Gastrocnemius medialis (tissue), 4 donors: ENCODE measurements around the gene MCF2L. TPM values are rescaled to one million over a fixed set of nuclear protein-coding genes. Genes with fewer than 3 reads are reported as not detected.
A peak's percentile ranks its signal among the peaks of the same experiment; 100 is the strongest.

Experiments
- ATAC-seq, 2 donors: fragments of 150-250 bp; one replicate each; pipeline ENCODE4 v1.9.1; 2016
- DNase-seq, 2 donors: peaks; one replicate each; pipeline ENCODE4 v3.0.0-alpha.2; 2019
- H3K27ac ChIP-seq, 4 donors: fragments of 200-600 bp; sonication (generic); 1 replicate in 1 of 4; 2 replicates in 3 of 4; pipeline ENCODE4 v1.5.1; 2016 to 2018; ENCODE audit warnings: mild to moderate bottlenecking in 2 of 4, moderate library complexity in 1 of 4
- H3K27me3 ChIP-seq, 3 donors: fragments of 200-600 bp; sonication (generic) in 2 of 3; 1 replicate in 1 of 3; 2 replicates in 2 of 3; pipeline versions ENCODE4 v1.5.1 to v1.6.0; 2016 to 2019; ENCODE audit warnings: mild to moderate bottlenecking in 1 of 3, moderate library complexity in 1 of 3
- H3K36me3 ChIP-seq, 2 donors: fragments of 200-600 bp; sonication (generic) in 1 of 2; one replicate each; pipeline ENCODE4 v1.5.1; 2017 to 2018
- H3K4me1 ChIP-seq, 2 donors: fragments of 200-600 bp; sonication (generic) in 1 of 2; one replicate each; pipeline ENCODE4 v1.5.1; 2016 to 2017; ENCODE audit warnings: mild to moderate bottlenecking in 2 of 2
- H3K4me3 ChIP-seq, 4 donors: fragments of 200-600 bp; sonication (generic) in 3 of 4; 1 replicate in 1 of 4; 2 replicates in 3 of 4; pipeline ENCODE4 v1.5.1; 2016 to 2019; ENCODE audit warnings: mild to moderate bottlenecking in 2 of 4
- H3K9me3 ChIP-seq, 3 donors: fragments of 200-600 bp; sonication (generic) in 2 of 3; 1 replicate in 1 of 3; 2 replicates in 2 of 3; pipeline ENCODE4 v1.5.1; 2016 to 2019
- CTCF ChIP-seq, 5 experiments: fragments of 450-650 bp in 3 of 5; fragments of 200-600 bp in 2 of 5; sonication (generic) in 2 of 5; IDR thresholded peaks in 4 of 5; conservative IDR thresholded peaks in 1 of 5; 1 replicate in 4 of 5; 2 replicates in 1 of 5; pipeline ENCODE4 v1.5.1; 2016 to 2019; ENCODE audit warnings: antibody characterized with exemption in 5 of 5, mild to moderate bottlenecking in 3 of 5, moderate library complexity in 3 of 5
- POLR2A ChIP-seq, 2 donors: fragments of 450-650 bp; IDR thresholded peaks; one replicate each; pipeline ENCODE4 v1.6.1; 2017; ENCODE audit warnings: antibody characterized with exemption in 2 of 2, mild to moderate bottlenecking in 2 of 2, moderate library complexity in 2 of 2
- in situ Hi-C, 4 donors: fragments of 200-750 bp; cut with MboI; loops; one replicate each; pipeline versions ENCODE4 v1.15.0 to v1.8.0; 2017; ENCODE audit warnings: low sequenced_read_pairs in 4 of 4
- intact Hi-C: fragments of 100-400 bp; cut with DNase I; formaldehyde crosslinking; loops from one replicate; pipeline ENCODE4 v1.15.1; 2023; ENCODE audit warnings: low total_unique reads
- total RNA-seq, 4 donors: library from RNA; depleted of rRNA; stranded (reverse); fragments of >200 nt; gene quantifications; one replicate each; pipeline versions ENCODE4 v1.1.0 to v1.2.3, GENCODE V29; 2016

MCF2L gene
- total RNA-seq, 4 donors from 2014 or later, result 16.1 to 21.2 (median 19.4) TPM

- DNase-seq, result no peak
- no peaks in the 10 kb centered on the region for H3K36me3 ChIP-seq
- no peak for ATAC-seq
- no peaks in the 10 kb centered on the region for H3K9me3 ChIP-seq
- peaks cover 5 to 6% of the 10 kb centered on the region in 2 donors for H3K4me1 ChIP-seq
- peaks cover 0 to 3% (median 0%) of the 10 kb centered on the region in 3 donors for H3K27me3 ChIP-seq
- H3K27ac ChIP-seq, result no peak overlapping the region
- H3K4me3 ChIP-seq, result no peak overlapping the region
- in situ Hi-C loops (no loop called here), intact Hi-C loops (no loop called here)
- TF ChIP-seq POLR2A (IDR thresholded peaks at IDR 0.05), result no peak
- no peak for TF ChIP-seq CTCF (IDR thresholded peaks at IDR 0.05 in 4 of 5, conservative IDR thresholded peaks at IDR 0.05 in 1 of 5)
Measured at GRCh38 chr13:113096052-113096744, 127.2 kb downstream of the MCF2L start.

GRCh38 chr13:113096745-113097305 is 127.8 kb downstream of the MCF2L start:
- H3K4me1 ChIP-seq, result peaks cover 5 to 6% of the 10 kb centered on the region in 2 donors
- no peak overlapping the region for H3K27ac ChIP-seq
- DNase-seq, result no peak
- H3K36me3 ChIP-seq, result no peaks in the 10 kb centered on the region
- intact Hi-C loops, result no loop called here
- H3K4me3 ChIP-seq, result no peak overlapping the region
- no peaks in the 10 kb centered on the region for H3K9me3 ChIP-seq
- peaks cover 0 to 3% (median 0%) of the 10 kb centered on the region in 3 donors for H3K27me3 ChIP-seq
- TF ChIP-seq CTCF (IDR thresholded peaks at IDR 0.05 in 4 of 5, conservative IDR thresholded peaks at IDR 0.05 in 1 of 5) (no peak), POLR2A (IDR thresholded peaks at IDR 0.05) (no peak)
- ATAC-seq, result no peak
- in situ Hi-C loops, result no loop called here

DNA sequence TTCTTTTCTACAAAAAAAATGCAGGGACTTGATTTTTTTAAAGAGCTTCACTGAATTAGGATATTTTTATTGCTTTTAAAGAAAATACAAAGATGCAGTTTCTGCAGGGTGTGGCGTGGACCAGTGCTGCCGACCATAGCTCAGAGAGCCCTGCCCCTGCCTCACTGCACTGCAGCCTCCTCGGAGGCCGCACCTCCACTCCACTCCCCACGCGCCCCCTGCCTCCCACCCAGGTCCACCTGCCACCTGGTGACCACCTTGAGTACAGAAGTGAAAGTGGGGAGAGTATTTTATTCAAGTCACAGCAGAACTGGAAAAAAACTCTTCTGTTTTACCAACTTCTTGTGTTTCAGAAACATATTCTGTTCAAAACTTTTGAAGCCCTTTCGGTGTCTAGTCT is 128.6 kb downstream of the MCF2L start:
- DNase-seq (no peak), ATAC-seq (no peak)
- in situ Hi-C loops (no loop called here), intact Hi-C loops (no loop called here)
- Histone ChIP-seq H3K9me3 (no peaks in the 10 kb centered on the region), H3K27me3 (peaks cover 0 to 3% (median 0%) of the 10 kb centered on the region in 3 donors), H3K4me3 (no peak overlapping the region), H3K36me3 (no peaks in the 10 kb centered on the region), H3K27ac (no peak overlapping the region), H3K4me1 (peaks cover 5 to 6% of the 10 kb centered on the region in 2 donors)
- TF ChIP-seq POLR2A (IDR thresholded peaks at IDR 0.05), result no peak
- no peak for TF ChIP-seq CTCF (IDR thresholded peaks at IDR 0.05 in 4 of 5, conservative IDR thresholded peaks at IDR 0.05 in 1 of 5)

DNA sequence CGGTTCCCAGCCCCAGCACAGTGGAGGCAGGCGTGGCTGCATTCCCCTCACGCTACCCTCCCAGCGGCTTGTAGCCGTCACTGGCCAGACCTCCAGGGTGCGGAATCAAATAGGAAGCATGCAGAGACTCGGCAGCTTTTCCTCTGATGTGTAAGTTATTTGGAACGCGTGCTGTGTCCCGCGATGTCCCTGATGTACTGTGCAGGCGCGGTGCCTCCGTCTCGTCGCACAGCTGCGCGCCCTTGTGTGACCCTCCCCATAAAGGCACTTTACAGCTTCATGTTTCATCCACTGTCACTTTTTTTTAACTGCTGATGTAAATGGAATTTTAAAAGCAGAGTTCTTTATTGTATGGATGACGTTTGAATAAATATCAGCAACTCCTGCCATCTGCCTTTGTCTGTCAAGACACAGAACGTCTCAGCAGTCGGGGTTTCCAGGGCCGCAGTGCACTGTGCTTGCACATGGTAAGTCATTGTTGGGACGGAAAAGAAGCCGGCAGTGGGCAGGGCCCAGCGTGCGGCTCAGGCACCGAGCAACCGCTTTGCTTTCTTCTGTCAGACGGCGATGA is 129.2 kb downstream of the MCF2L start:
- DNase-seq (no peak), ATAC-seq (peak in 1 of 2 donors; percentile 30)
- no peak overlapping the region for H3K27ac ChIP-seq
- peaks cover 0 to 4% (median 0%) of the 10 kb centered on the region in 3 donors for H3K27me3 ChIP-seq
- intact Hi-C loops, result no loop called here
- no peaks in the 10 kb centered on the region for H3K9me3 ChIP-seq
- no peaks in the 10 kb centered on the region for H3K36me3 ChIP-seq
- in situ Hi-C loops, result no loop called here
- TF ChIP-seq POLR2A (IDR thresholded peaks at IDR 0.05) (no peak), CTCF (IDR thresholded peaks at IDR 0.05 in 4 of 5, conservative IDR thresholded peaks at IDR 0.05 in 1 of 5) (no peak)
- peaks cover 5 to 6% of the 10 kb centered on the region in 2 donors for H3K4me1 ChIP-seq
- peak overlapping the region in 1 of 4 donors; percentile 31 for H3K4me3 ChIP-seq
